LoVo (cell line): ENCODE measurements around the gene FNDC3B.

Experiments
- DNase-seq: peaks from one replicate; pipeline ENCODE4 v3.0.0-alpha.2; 2016; ENCODE audit warnings: low spot score

FNDC3B gene

GRCh38 chr3:172054115-172054764, 14.9 kb downstream of the FNDC3B start:
- no peak for DNase-seq

- no peak for DNase-seq
These were observed 17.0 kb downstream of the FNDC3B start for GRCh38 chr3:172056416-172056815.

GRCh38 chr3:172057059-172057458, 17.7 kb downstream of the FNDC3B start:
- DNase-seq: no peak

GRCh38 chr3:172057624-172058327, 18.4 kb downstream of the FNDC3B start:
- no peak for DNase-seq

GRCh38 chr3:172059532-172059931, 20.2 kb downstream of the FNDC3B start:
- no peak for DNase-seq

GRCh38 chr3:172060234-172060633, 20.9 kb downstream of the FNDC3B start:
- DNase-seq: no peak

GRCh38 chr3:172061724-172062184, 22.4 kb downstream of the FNDC3B start:
- no peak for DNase-seq

GRCh38 chr3:172062761-172063160, 23.4 kb downstream of the FNDC3B start:
- no peak for DNase-seq

GRCh38 chr3:172063456-172064432, 24.4 kb downstream of the FNDC3B start:
- no peak for DNase-seq

GRCh38 chr3:172065527-172065926, 26.1 kb downstream of the FNDC3B start:
- DNase-seq: no peak

GRCh38 chr3:172065967-172066762, 26.8 kb downstream of the FNDC3B start:
- peak; percentile 35 for DNase-seq

- peak; percentile 7 for DNase-seq
These were observed 27.8 kb downstream of the FNDC3B start for GRCh38 chr3:172066880-172067796.

GRCh38 chr3:172067837-172068440, 28.6 kb downstream of the FNDC3B start:
- no peak for DNase-seq

GRCh38 chr3:172068977-172069376, 29.6 kb downstream of the FNDC3B start:
- no peak for DNase-seq

GRCh38 chr3:172069478-172069877, 30.1 kb downstream of the FNDC3B start:
- DNase-seq: no peak

- DNase-seq: no peak
These were observed 30.9 kb downstream of the FNDC3B start for GRCh38 chr3:172070269-172070668.

- DNase-seq: no peak
These were observed 31.4 kb downstream of the FNDC3B start for GRCh38 chr3:172070802-172071201.

GRCh38 chr3:172071780-172072330, 32.5 kb downstream of the FNDC3B start:
- DNase-seq: no peak

- no peak for DNase-seq
These were observed 33.2 kb downstream of the FNDC3B start for GRCh38 chr3:172072543-172072942.
